Kidney (tissue), 14 donors: Measurements from ENCODE around the gene TRPC4AP. TPM values are rescaled to one million over a fixed set of nuclear protein-coding genes. Genes with fewer than 3 reads are reported as not detected.

Experiments
- DNase-seq, 5 donors: peaks; one replicate each; pipeline ENCODE4 v3.0.0-alpha.2; 2013 to 2020
- FAIRE-seq: peaks from 2 replicates; lab custom pipeline; 2012; peaks lifted over from hg19 to GRCh38; lab: Jason Lieb, UNC
- H3K27ac ChIP-seq, 2 donors: one replicate each; pipeline ENCODE4 v1.7.0; 2013; ENCODE audit warnings: low read depth in 2 of 2, low read length in 2 of 2, inconsistent platforms in 1 of 2
- H3K27me3 ChIP-seq: one replicate; pipeline ENCODE4 v1.7.1; 2013; ENCODE audit warnings: low read length, inconsistent platforms; ENCODE audit not compliant: control insufficient read depth, insufficient read depth
- H3K36me3 ChIP-seq, 3 donors: one replicate each; pipeline versions ENCODE4 v1.7.0 to v1.7.1; 2013; ENCODE audit warnings: low read length in 3 of 3, control low read depth in 1 of 3, inconsistent platforms in 1 of 3; ENCODE audit not compliant: insufficient read depth in 3 of 3, control insufficient read depth in 2 of 3
- H3K4me1 ChIP-seq, 3 donors: one replicate each; pipeline versions ENCODE4 v1.7.0 to v1.7.1; 2013; ENCODE audit warnings: low read length in 3 of 3, inconsistent platforms in 1 of 3, low read depth in 1 of 3; ENCODE audit not compliant: control insufficient read depth in 2 of 3, insufficient read depth in 2 of 3
- H3K4me3 ChIP-seq, 3 donors: one replicate each; pipeline versions ENCODE4 v1.7.0 to v1.8.1; 2013; ENCODE audit warnings: low read length in 3 of 3, control low read depth in 1 of 3, inconsistent platforms in 1 of 3
- H3K9ac ChIP-seq, 3 donors: one replicate each; pipeline versions ENCODE4 v1.7.0 to v1.7.1; 2013; ENCODE audit warnings: low read length in 3 of 3, control low read depth in 1 of 3, inconsistent platforms in 1 of 3
- H3K9me3 ChIP-seq, 3 donors: one replicate each; pipeline versions ENCODE4 v1.7.0 to v1.7.1; 2013; ENCODE audit warnings: low read length in 3 of 3, control low read depth in 1 of 3, inconsistent platforms in 1 of 3; ENCODE audit not compliant: control insufficient read depth in 2 of 3, insufficient read depth in 1 of 3
- intact Hi-C: fragments of 100-400 bp; cut with DNase I; formaldehyde crosslinking; loops from one replicate; pipeline ENCODE4 v1.11.1; 2022
- polyA plus RNA-seq: library from polyadenylated mRNA; stranded (reverse); fragments of 350-450 nt; fragmentation: Illumina TruSeq; extraction: RNeasy Lipid Tissue Mini Kit (QIAGEN cat#74804); gene quantifications from one replicate; pipeline ENCODE4 v1.2.3, GENCODE V29; 2014; ENCODE audit warnings: low read depth, low replicate concordance; ENCODE audit not compliant: insufficient read depth
- total RNA-seq: library from RNA; stranded (reverse); fragmentation: NEBNext Ultra II Directional; extraction: Animal tissue kit (Norgen Biotek cat#: 25700); gene quantifications from one replicate; pipeline ENCODE4 v1.2.1, GENCODE V29; 2021
- TF ChIP-seq, protein P1 (sequence below): IDR thresholded peaks from 3 replicates; pipeline ENCODE4 v1.5.1; 2012; ENCODE audit warnings: mild to moderate bottlenecking, moderate library complexity, borderline replicate concordance; ENCODE audit not compliant: insufficient read depth; ENCODE audit errors: extremely low read depth
- donor health status: control.
- donor health status: control.
- donor health status: control.
- donor health status: control.
- donor health status: control.
- donor health status: DM: yes; HTN: yes; CAD: no.
- donor health status: Normal renal cell carcinoma (clear cell type).

The TRPC4AP gene
- total and polyA plus RNA-seq, 2 donors from 2014 or later = 36.5 to 51.2 TPM

DNA sequence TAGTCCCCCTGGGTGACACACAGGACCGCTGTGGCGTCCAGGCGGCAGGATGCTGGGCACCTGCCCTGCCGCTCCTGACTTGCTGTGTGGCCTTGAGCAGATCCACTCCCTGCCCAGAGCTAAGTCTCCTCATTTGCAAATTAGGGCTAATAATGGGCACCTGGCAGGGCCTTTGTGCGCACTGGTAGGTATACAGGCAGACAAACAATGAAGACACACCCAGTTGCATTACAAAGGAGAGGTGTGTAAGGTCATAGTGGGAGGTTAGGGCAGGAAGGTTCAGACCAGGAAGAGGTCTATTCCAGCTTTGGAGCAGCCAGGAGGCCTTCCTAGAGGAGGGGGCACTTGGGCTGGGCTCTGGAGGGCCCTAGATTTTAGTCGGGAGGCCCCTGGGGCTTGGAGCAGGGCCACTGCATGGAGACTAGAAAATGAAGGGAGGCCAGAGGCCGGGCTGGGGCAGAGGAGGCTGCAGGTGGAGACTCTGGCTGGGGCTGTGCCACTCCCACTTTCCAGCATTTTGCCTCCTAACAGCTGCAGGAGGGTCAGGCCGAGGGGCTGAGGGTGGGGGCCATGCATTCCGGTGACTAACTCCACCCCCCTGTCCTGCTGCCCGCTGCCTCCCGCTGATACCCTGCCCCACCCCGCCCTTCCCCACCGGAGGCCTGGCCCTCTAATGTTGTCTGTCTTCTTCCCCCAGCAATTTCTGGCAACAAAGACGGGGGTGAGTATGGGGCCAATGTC is 108.4 kb downstream of the TRPC4AP start:
- no peak overlapping the region for H3K27ac ChIP-seq
- intact Hi-C loops = no loop called here
- H3K9me3 ChIP-seq = no peaks in the 10 kb centered on the region
- TF ChIP-seq, protein P1, sequence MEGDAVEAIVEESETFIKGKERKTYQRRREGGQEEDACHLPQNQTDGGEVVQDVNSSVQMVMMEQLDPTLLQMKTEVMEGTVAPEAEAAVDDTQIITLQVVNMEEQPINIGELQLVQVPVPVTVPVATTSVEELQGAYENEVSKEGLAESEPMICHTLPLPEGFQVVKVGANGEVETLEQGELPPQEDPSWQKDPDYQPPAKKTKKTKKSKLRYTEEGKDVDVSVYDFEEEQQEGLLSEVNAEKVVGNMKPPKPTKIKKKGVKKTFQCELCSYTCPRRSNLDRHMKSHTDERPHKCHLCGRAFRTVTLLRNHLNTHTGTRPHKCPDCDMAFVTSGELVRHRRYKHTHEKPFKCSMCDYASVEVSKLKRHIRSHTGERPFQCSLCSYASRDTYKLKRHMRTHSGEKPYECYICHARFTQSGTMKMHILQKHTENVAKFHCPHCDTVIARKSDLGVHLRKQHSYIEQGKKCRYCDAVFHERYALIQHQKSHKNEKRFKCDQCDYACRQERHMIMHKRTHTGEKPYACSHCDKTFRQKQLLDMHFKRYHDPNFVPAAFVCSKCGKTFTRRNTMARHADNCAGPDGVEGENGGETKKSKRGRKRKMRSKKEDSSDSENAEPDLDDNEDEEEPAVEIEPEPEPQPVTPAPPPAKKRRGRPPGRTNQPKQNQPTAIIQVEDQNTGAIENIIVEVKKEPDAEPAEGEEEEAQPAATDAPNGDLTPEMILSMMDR = no peak
- FAIRE-seq = no peak
- peaks cover 0 to 5% (median 2%) of the 10 kb centered on the region in 3 donors for H3K4me1 ChIP-seq
- H3K9ac ChIP-seq = no peak overlapping the region
- DNase-seq = peak in 1 of 5 donors; percentile 69
- no peaks in the 10 kb centered on the region for H3K27me3 ChIP-seq
- no peak overlapping the region for H3K4me3 ChIP-seq
- H3K36me3 ChIP-seq = no peaks in the 10 kb centered on the region

DNA sequence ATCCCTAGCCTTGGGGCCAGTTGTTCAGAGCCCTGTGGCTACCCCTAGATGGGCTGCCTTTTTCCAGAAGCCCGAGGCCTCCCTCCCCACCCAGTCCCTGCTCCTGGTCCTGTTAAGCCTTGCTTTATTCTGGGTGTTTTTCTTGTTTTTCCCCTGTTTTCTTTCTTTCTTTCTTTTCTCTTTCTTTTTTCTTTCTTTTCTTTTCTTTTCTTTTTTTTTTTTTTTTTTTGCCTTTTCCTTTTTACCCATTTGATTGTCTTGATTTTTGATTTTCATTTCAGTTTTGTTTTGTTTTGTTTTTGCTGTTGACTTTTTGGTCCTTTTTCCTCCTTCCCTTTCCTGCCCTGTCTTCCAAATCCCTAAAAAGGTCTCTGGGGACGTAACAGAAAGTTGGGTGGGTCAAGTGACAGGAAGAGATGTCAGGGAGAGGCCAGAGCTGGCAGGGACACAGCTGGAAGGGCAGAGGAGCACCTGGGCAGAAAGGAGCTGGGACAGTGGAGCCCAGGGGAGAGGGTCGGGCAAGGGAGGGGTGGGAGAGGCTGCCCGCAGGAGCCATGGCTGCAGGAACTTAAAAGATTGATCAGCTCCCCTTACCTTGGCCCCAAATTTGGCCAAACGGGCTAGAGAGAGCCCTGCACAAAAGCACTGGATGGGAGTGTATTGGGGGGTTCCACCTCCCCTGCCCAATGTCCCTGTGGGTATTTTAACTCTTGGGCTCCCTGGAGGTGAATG is 109.4 kb downstream of the TRPC4AP start:
- H3K27me3 ChIP-seq = no peaks in the 10 kb centered on the region
- no peak overlapping the region for H3K27ac ChIP-seq
- H3K9ac ChIP-seq = no peak overlapping the region
- intact Hi-C loops = no loop called here
- DNase-seq (peak in 1 of 5 donors; percentile 53), FAIRE-seq (no peak)
- H3K36me3 ChIP-seq = no peaks in the 10 kb centered on the region
- no peak overlapping the region for H3K4me3 ChIP-seq
- no peaks in the 10 kb centered on the region for H3K9me3 ChIP-seq
- TF ChIP-seq, protein P1 = no peak
- H3K4me1 ChIP-seq = peaks cover 0 to 5% (median under 1%) of the 10 kb centered on the region in 3 donors

DNA sequence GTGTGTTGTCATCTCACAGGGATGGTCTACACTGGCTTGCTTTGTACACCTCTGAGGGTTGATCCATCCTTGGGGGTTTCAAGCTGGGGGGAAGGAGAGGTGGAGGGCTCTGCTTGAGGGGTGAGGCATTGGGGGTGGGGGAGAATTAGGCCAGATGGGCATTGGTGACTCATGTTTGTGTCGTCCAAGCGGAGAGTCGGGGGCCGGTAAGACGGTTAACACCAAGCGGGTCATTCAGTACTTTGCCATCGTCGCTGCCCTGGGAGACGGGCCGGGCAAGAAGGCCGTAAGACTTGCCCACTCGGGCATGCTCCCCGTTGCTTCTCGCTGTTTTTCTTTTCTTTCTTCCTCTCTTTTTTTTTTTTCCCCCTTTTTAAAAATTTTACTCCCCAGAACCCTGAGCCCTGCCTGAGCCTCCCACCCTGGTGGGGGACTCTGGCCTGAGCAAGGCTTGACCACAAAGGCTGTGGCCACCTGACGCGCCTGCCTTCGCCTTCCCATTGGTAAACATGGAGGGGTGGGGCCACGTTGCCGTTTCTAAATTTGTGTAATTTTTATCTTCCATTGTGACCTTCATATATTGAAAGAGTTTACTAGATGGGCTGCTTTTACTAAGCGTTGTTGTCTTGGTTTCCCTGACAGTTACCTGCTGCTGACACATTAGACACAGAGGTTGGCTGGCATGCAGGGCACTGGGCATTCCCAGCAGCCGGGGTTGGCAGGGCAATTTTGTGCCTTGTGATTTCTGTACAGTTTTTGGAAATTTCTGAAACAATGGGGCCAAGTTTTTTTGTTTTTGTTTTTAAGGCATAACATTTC is 110.1 kb downstream of the TRPC4AP start:
- H3K27me3 ChIP-seq = no peaks in the 10 kb centered on the region
- no peak overlapping the region for H3K9ac ChIP-seq
- no peak overlapping the region for H3K4me3 ChIP-seq
- intact Hi-C loops = no loop called here
- H3K27ac ChIP-seq = no peak overlapping the region
- TF ChIP-seq, protein P1 = no peak
- H3K4me1 ChIP-seq = peaks cover 0 to 5% (median 0%) of the 10 kb centered on the region in 3 donors
- peak in 1 of 5 donors; percentile 62 for DNase-seq
- FAIRE-seq = no peak
- no peaks in the 10 kb centered on the region for H3K9me3 ChIP-seq
- H3K36me3 ChIP-seq = no peaks in the 10 kb centered on the region
